Upper lobe of left lung (tissue), 6 donors: ENCODE data around the gene PVRIG. TPM values are rescaled to one million over a fixed set of nuclear protein-coding genes. Genes with fewer than 3 reads are reported as not detected.
A peak's percentile ranks its signal among the peaks of the same experiment; 100 is the strongest.

Source experiments
- ATAC-seq, 2 donors: fragments of 200-7000 bp; cut with Tn5 transposase; one replicate each; pipeline ENCODE4 v1.9.1; 2022; ENCODE audit warnings: mild to moderate bottlenecking in 2 of 2, moderate library complexity in 2 of 2; ENCODE audit not compliant: low FRiP score in 2 of 2
- DNase-seq, 2 donors: peaks; one replicate each; pipeline ENCODE4 v3.0.0-alpha.2; 2019 to 2020
- H3K27ac ChIP-seq, 4 donors: fragments of 200-600 bp; sonication (generic); one replicate each; pipeline ENCODE4 v1.5.1; 2016 to 2019
- H3K27me3 ChIP-seq, 4 donors: fragments of 200-600 bp; sonication (generic); one replicate each; pipeline ENCODE4 v1.5.1; 2017 to 2019
- H3K36me3 ChIP-seq, 4 donors: fragments of 200-600 bp; sonication (generic); one replicate each; pipeline ENCODE4 v1.5.1; 2016 to 2019
- H3K4me1 ChIP-seq, 4 donors: fragments of 200-600 bp; sonication (generic); one replicate each; pipeline ENCODE4 v1.5.1; 2018 to 2019
- H3K4me3 ChIP-seq, 4 donors: fragments of 200-600 bp; sonication (generic); one replicate each; pipeline ENCODE4 v1.5.1; 2017 to 2019; ENCODE audit warnings: mild to moderate bottlenecking in 2 of 4, moderate library complexity in 1 of 4
- H3K9me3 ChIP-seq, 4 donors: fragments of 200-600 bp; sonication (generic); one replicate each; pipeline ENCODE4 v1.5.1; 2018 to 2019
- EP300 ChIP-seq, 4 donors: sonication (generic); formaldehyde crosslinking; IDR thresholded peaks; one replicate each; pipeline ENCODE4 v1.5.1; 2017; ENCODE audit warnings: antibody characterized with exemption in 4 of 4, control low read depth in 2 of 4
- POLR2A ChIP-seq, 4 donors: fragments of 450-650 bp; IDR thresholded peaks; one replicate each; pipeline ENCODE4 v1.5.1; 2016 to 2017; ENCODE audit warnings: antibody characterized with exemption in 4 of 4, mild to moderate bottlenecking in 2 of 4
- POLR2AphosphoS5 ChIP-seq, 2 donors: sonication (generic); formaldehyde crosslinking; IDR thresholded peaks; one replicate each; pipeline ENCODE4 v1.5.1; 2017; ENCODE audit warnings: antibody characterized with exemption in 2 of 2
- WGBS, 2 donors: methylation state at CpG; one replicate each; pipeline ENCODE4 v1.1.5; 2017 to 2018; 5-methylcytosine and 5-hydroxymethylcytosine counted together
- total RNA-seq, 6 donors: library from RNA; depleted of rRNA in 4 of 6; stranded (reverse); fragments of >200 nt in 4 of 6; gene quantifications; one replicate each; pipeline versions ENCODE4 v1.1.0 to v1.2.1, GENCODE V29; 2016 to 2021
- TF ChIP-seq, protein P1 (sequence below), 6 experiments: fragments of 450-650 bp in 4 of 6; fragments of 200-600 bp in 2 of 6; sonication (generic) in 2 of 6; IDR thresholded peaks; one replicate each; pipeline ENCODE4 v1.5.1; 2016 to 2019; ENCODE audit warnings: antibody characterized with exemption in 6 of 6
- donor health status: DM: no; HTN: no; CAD: no; lungs with moderate emphysema.
- donor health status: DM: no; HTN: yes; CAD: no; lungs with severe emphysema.

The PVRIG gene
- total RNA-seq, 6 donors from 2014 or later = 0.63 to 6.3 (median 1.7) TPM

DNA sequence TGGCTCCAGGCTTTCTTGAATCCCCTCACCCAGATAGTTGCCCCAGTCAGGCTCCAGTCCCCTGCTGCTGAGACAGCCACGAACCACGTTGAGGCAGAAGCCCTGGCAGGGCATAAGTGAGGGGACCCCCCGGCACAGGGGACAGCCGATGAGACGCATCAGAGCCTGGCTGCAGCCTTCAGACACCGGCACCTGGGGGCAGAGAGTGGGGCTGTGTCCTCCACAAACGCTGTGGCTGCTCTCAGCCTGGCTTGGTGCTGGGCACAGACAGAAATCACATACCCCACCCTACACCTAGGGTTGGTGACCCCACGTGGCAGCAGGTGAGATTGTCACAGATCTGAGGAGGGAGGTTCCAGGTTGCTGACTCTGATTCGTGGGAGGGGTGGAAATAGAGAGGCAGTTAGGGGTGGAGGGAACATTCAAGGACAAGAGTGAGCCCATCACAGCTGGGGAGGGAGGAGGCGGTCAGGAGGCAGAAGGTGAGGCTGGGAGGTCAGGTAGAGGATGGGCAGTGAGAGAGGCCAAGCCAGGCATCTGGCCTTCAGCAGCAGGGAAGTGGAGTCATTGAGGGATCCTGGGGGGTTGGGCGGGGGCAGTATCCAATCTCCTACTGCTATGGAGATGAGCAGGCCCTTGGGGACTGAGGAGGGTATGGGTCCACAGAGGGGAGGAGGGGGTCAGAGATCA, 45.8 kb upstream of the PVRIG start:
- no peaks in the 10 kb centered on the region for H3K36me3 ChIP-seq
- H3K4me1 ChIP-seq = peaks cover 14 to 28% (median 25%) of the 10 kb centered on the region in 4 donors
- WGBS, 2 donors = 88 to 89% methylated on average over 4 to 11 of the region's 11 CpGs
- TF ChIP-seq POLR2AphosphoS5 (IDR thresholded peaks at IDR 0.05) (no peak), EP300 (IDR thresholded peaks at IDR 0.05) (no peak), POLR2A (IDR thresholded peaks at IDR 0.05) (no peak)
- TF ChIP-seq, protein P1, sequence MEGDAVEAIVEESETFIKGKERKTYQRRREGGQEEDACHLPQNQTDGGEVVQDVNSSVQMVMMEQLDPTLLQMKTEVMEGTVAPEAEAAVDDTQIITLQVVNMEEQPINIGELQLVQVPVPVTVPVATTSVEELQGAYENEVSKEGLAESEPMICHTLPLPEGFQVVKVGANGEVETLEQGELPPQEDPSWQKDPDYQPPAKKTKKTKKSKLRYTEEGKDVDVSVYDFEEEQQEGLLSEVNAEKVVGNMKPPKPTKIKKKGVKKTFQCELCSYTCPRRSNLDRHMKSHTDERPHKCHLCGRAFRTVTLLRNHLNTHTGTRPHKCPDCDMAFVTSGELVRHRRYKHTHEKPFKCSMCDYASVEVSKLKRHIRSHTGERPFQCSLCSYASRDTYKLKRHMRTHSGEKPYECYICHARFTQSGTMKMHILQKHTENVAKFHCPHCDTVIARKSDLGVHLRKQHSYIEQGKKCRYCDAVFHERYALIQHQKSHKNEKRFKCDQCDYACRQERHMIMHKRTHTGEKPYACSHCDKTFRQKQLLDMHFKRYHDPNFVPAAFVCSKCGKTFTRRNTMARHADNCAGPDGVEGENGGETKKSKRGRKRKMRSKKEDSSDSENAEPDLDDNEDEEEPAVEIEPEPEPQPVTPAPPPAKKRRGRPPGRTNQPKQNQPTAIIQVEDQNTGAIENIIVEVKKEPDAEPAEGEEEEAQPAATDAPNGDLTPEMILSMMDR (IDR thresholded peaks at IDR 0.05) = no peak
- no peak overlapping the region for H3K4me3 ChIP-seq
- ATAC-seq (no peak), DNase-seq (no peak)
- H3K27me3 ChIP-seq = peaks cover 0 to 13% (median 9%) of the 10 kb centered on the region in 4 donors
- no peaks in the 10 kb centered on the region for H3K9me3 ChIP-seq
- H3K27ac ChIP-seq = no peak overlapping the region

DNA sequence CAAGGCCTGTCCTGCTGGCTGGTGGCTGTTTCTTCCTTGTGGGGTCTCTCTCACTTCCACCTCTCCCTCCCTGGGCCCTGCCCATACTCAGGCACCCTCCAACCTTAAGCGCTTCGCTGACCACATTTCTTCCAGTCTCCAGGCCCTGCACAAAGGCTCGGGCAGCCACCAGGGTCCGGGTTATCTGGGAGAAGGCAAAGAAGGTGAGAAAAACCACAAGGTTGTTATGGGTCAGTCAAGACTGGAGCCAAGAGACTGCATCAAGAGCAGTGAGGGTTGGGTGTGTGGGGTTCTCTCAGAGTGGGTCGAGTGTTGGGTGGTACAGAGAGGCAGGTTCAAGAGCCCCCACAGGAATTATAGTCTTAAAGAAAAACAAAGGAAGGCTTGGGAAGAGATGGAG, 45.2 kb upstream of the PVRIG start:
- no peak for ATAC-seq
- Histone ChIP-seq H3K9me3 (no peaks in the 10 kb centered on the region), H3K36me3 (no peaks in the 10 kb centered on the region), H3K27me3 (peaks cover 0 to 13% (median 9%) of the 10 kb centered on the region in 4 donors), H3K27ac (no peak overlapping the region), H3K4me1 (peaks cover 14 to 26% (median 25%) of the 10 kb centered on the region in 4 donors), H3K4me3 (no peak overlapping the region)
- DNase-seq = no peak
- TF ChIP-seq EP300 (IDR thresholded peaks at IDR 0.05) (no peak), POLR2AphosphoS5 (IDR thresholded peaks at IDR 0.05) (no peak), POLR2A (IDR thresholded peaks at IDR 0.05) (no peak)
- TF ChIP-seq, protein P1 (IDR thresholded peaks at IDR 0.05) = no peak
- WGBS, 2 donors = 89 to 93% methylated on average over 5 of the region's 5 CpGs

DNA sequence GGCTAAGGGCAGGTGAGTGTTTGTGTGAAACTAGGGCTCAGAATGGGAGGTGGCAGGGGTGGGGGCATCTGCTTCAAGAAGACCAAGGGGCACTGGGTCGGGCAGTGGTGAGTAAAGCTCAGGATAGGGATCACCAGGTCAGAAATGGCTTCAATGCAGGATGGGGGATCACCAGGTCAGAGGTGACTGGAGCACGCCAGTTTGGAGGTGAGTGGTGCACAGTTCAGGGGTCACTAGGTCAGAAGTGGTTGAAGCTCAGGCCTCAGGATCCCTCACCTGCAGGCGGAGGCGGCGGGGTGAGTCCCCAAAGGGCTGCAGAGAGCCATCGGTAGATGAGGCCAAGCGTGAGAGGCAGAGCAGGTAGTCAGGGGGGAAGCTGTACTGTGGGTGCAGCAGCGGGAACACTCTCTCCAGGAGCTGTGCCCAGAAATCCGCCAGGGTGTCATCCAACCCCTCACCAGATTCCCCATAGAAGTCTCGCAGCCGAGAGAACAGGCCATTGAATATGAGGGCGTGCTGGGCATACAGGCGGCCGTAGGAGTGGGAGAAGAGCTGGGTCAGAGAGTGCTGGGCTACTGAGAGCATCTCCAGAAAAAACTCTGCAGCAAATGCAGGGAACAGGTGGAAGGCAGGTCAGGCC, 44.3 kb upstream of the PVRIG start:
- no peaks in the 10 kb centered on the region for H3K36me3 ChIP-seq
- H3K4me3 ChIP-seq = no peak overlapping the region
- TF ChIP-seq EP300 (IDR thresholded peaks at IDR 0.05) (no peak), POLR2A (IDR thresholded peaks at IDR 0.05) (no peak), POLR2AphosphoS5 (IDR thresholded peaks at IDR 0.05) (no peak)
- TF ChIP-seq, protein P1 (IDR thresholded peaks at IDR 0.05) = no peak
- H3K4me1 ChIP-seq = peaks cover 14 to 26% (median 25%) of the 10 kb centered on the region in 4 donors
- H3K27me3 ChIP-seq = peaks cover 0 to 13% (median 9%) of the 10 kb centered on the region in 4 donors
- WGBS, 2 donors = 94 to 96% methylated on average over 14 of the region's 14 CpGs
- ATAC-seq = no peak
- H3K9me3 ChIP-seq = no peaks in the 10 kb centered on the region
- peak in 1 of 2 donors; percentile 40 for DNase-seq
- no peak overlapping the region for H3K27ac ChIP-seq

DNA sequence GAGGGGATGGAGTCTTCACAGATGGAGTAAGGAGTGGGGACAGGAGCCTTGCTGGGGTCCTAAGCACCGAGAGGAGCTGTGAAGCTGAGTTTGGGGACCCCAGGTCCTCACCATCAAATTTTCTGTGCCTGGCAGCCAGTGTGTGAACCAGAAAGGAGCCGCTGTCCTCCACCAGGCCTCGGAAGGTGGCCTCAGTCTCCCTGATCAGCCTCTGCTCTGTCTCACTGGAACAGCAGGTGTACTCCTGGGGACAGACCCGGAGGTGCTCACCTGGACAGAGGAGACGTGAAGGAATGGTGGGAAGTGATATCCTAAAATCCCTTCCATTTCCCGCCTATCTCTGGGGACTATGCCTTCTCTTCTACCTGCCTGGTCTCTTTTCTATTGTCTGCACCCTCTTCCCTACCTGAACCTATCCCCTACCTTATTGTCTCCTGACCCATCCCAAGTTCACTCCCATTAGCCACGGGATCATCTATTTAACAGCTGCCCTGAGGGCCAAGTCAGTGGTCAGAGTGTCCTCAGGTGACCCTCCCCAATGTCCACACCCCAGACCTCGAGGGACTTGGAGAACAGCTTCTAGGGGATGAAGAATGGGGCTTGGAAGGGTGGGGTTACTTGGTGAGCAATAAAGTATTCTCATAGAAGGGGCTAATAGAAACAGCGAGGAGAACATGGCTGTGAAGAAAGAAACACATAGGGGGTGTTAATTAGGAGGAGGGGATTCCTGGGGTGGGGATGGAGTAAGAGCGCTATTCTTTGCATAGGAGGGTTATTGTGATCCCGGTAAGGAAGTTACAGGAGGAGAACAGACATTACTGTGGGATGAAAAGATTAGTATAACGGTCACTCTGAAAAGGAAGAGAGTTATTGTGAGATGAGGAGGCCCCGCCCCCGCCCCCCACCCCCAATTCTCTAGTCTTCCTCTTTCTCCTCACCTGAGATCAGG, 43.4 kb upstream of the PVRIG start:
- WGBS, 2 donors = 53 to 57% methylated on average over 14 of the region's 14 CpGs
- Histone ChIP-seq H3K27me3 (peaks cover 0 to 7% (median 6%) of the 10 kb centered on the region in 4 donors), H3K4me3 (peak overlapping the region; percentile 38 to 58 (median 42)), H3K4me1 (peaks cover 13 to 20% (median 20%) of the 10 kb centered on the region in 4 donors), H3K9me3 (no peaks in the 10 kb centered on the region), H3K27ac (no peak overlapping the region), H3K36me3 (no peaks in the 10 kb centered on the region)
- DNase-seq = no peak
- ATAC-seq = no peak
- TF ChIP-seq, protein P1 (IDR thresholded peaks at IDR 0.05) = no peak
- TF ChIP-seq POLR2A (IDR thresholded peaks at IDR 0.05) (no peak), EP300 (IDR thresholded peaks at IDR 0.05) (no peak), POLR2AphosphoS5 (IDR thresholded peaks at IDR 0.05) (no peak)
